ENCODE results near the gene MAP4K3. TPM values are rescaled to one million over a fixed set of nuclear protein-coding genes. Genes with fewer than 3 reads are reported as not detected.

The MAP4K3 gene
- total RNA-seq, 1 experiment from 2014 or later: 26.6 TPM

- in situ Hi-C loops (cut with HindIII; ENCODE audit: low pct_unique_long_range_greater_than_20kb, low sequenced_read_pairs) (no loop called here), intact Hi-C loops (cut with micrococcal nuclease; ENCODE audit: unreplicated experiment) (no loop called here)
- Histone ChIP-seq H3K4me3 (ENCODE audit: low read depth in 2 of 2, low read length in 2 of 2) (no peak overlapping the region), H3K27me3 (ENCODE audit: control insufficient read depth, insufficient read depth, low read length) (no peaks in the 10 kb centered on the region), H3K27ac (ENCODE audit: low read length) (no peak overlapping the region), H3K36me3 (ENCODE audit: control insufficient read depth, insufficient read depth, low read length) (no peaks in the 10 kb centered on the region), H3K4me1 (ENCODE audit: control insufficient read depth, insufficient read depth, low read length) (peaks cover 6% of the 10 kb centered on the region), H3K9me3 (ENCODE audit: control insufficient read depth, insufficient read depth, low read depth, low read length) (no peaks in the 10 kb centered on the region; the same call in 1 of the 2 replicates)
- DNase-seq (ENCODE audit: low read depth, low spot score): no peak
- POLR2A ChIA-PET: no interaction called here
- TF ChIP-seq POLR2AphosphoS5 (IDR thresholded peaks at IDR 0.05; ENCODE audit: low read depth, low read length) (no peak), CTCF (IDR thresholded peaks at IDR 0.05) (no peak), REST (IDR thresholded peaks at IDR 0.05; ENCODE audit: insufficient read depth in 1 of 2, low read depth in 2 of 2, low read length in 1 of 2) (no peak), TCF7L2 (IDR thresholded peaks at IDR 0.05; ENCODE audit: low read depth, low read length) (no peak), SIN3A (IDR thresholded peaks at IDR 0.05; ENCODE audit: borderline replicate concordance, insufficient read depth, low read depth, low read length) (no peak)
- no peak for ATAC-seq
- BruUV-seq (replicated peaks): no TSS peak
- CTCF ChIA-PET: interaction anchor here (0.6 to 1.1 kb wide), 2 partner anchors 196 to 285 kb away, joined by 3 read pairs; no protein-coding TSS in a partner anchor
Observed at GRCh38 chr2:39232141-39232540, 204.9 kb downstream of the MAP4K3 start.

- Histone ChIP-seq H3K4me3 (ENCODE audit: low read depth in 2 of 2, low read length in 2 of 2) (no peak overlapping the region), H3K4me1 (ENCODE audit: control insufficient read depth, insufficient read depth, low read length) (peaks cover 6% of the 10 kb centered on the region), H3K27ac (ENCODE audit: low read length) (no peak overlapping the region), H3K27me3 (ENCODE audit: control insufficient read depth, insufficient read depth, low read length) (no peaks in the 10 kb centered on the region), H3K36me3 (ENCODE audit: control insufficient read depth, insufficient read depth, low read length) (no peaks in the 10 kb centered on the region), H3K9me3 (ENCODE audit: control insufficient read depth, insufficient read depth, low read depth, low read length) (no peaks in the 10 kb centered on the region)
- intact Hi-C loops (cut with micrococcal nuclease; ENCODE audit: unreplicated experiment) (loop anchor here (1.0 kb wide), 1 partner anchor 168 kb away; no protein-coding TSS in a partner anchor), in situ Hi-C loops (cut with HindIII; ENCODE audit: low pct_unique_long_range_greater_than_20kb, low sequenced_read_pairs) (no loop called here)
- peak; percentile 25; the same call in 1 of the 2 replicates for ATAC-seq
- ChIA-PET CTCF (interaction anchor here (0.5 to 3.1 kb wide), 10 partner anchors 19 to 406 kb away, joined by 3 to 31 read pairs (median 5); partner anchors contain the start of gene SOS1), POLR2A (no interaction called here)
- BruUV-seq (replicated peaks): no TSS peak
- no peak for DNase-seq (ENCODE audit: low read depth, low spot score)
- TF ChIP-seq CTCF (IDR thresholded peaks at IDR 0.05) (peak; percentile 56), TCF7L2 (IDR thresholded peaks at IDR 0.05; ENCODE audit: low read depth, low read length) (no peak)
Observed at GRCh38 chr2:39228413-39229209, 208.5 kb downstream of the MAP4K3 start.

Data from Panc1 (cell line).